IMR-90 (cell line): ENCODE data around the gene FUT8. TPM values are rescaled to one million over a fixed set of nuclear protein-coding genes. Genes with fewer than 3 reads are reported as not detected.

ENCODE experiments used
- ATAC-seq: fragments of 200-7000 bp; cut with Tn5 transposase; 2 replicates; pipeline ENCODE4 v1.9.1; 2020; ENCODE audit warnings: low read depth, mild to moderate bottlenecking, moderate library complexity
- BruUV-seq: library from RNA; stranded (reverse); fragments of 400-500 nt; replicated peaks from 2 replicates; lab custom pipeline; 2021; lab: Mats Ljungman, UMichigan
- CTCF ChIA-PET: fragments of 300-600 bp; formaldehyde crosslinking; extraction: SDS; loops from one replicate; lab custom pipeline; 2021; ENCODE audit warnings: antibody characterized with exemption; lab: Yijun Ruan, JAX
- POLR2A ChIA-PET: fragments of 300-600 bp; sonication (Branson Sonifier 250); formaldehyde crosslinking; loops from one replicate; lab custom pipeline; 2022; ENCODE audit warnings: antibody characterized with exemption; ENCODE audit not compliant: unreplicated experiment; lab: Charles Lee
- DNase-seq: peaks from one replicate; pipeline ENCODE4 v3.0.0; 2013
- H2AFZ ChIP-seq: replicated peaks from 2 replicates; pipeline ENCODE3; 2013; ENCODE audit warnings: low read length, mild to moderate bottlenecking; ENCODE audit not compliant: poor library complexity
- H2AK5ac ChIP-seq: 2 replicates; pipeline ENCODE4 v1.6.1; 2013; ENCODE audit warnings: low read depth, low read length, inconsistent platforms
- H2AK9ac ChIP-seq: replicated peaks from 2 replicates; pipeline ENCODE3; 2013; ENCODE audit warnings: mild to moderate bottlenecking, low read depth, low read length, moderate library complexity; ENCODE audit not compliant: poor library complexity
- H2BK120ac ChIP-seq: 2 replicates; pipeline ENCODE4 v1.6.1; 2013; ENCODE audit warnings: low read depth, low read length, inconsistent platforms
- H2BK15ac ChIP-seq: 3 replicates; pipeline ENCODE4 v1.6.1; 2013; ENCODE audit warnings: low read depth, low read length, inconsistent platforms
- H2BK20ac ChIP-seq: 2 replicates; pipeline ENCODE4 v1.6.1; 2013; ENCODE audit warnings: low read depth, mild to moderate bottlenecking, inconsistent platforms, low read length, moderate library complexity
- H2BK5ac ChIP-seq: 2 replicates; pipeline ENCODE4 v1.6.1; 2013; ENCODE audit warnings: mild to moderate bottlenecking, low read depth, low read length, inconsistent platforms; ENCODE audit not compliant: poor library complexity, severe bottlenecking
- H3K14ac ChIP-seq: replicated peaks from 2 replicates; pipeline ENCODE4 v1.6.1; 2013; ENCODE audit warnings: low read depth, low read length, inconsistent platforms
- H3K18ac ChIP-seq: 2 replicates; pipeline ENCODE4 v1.6.1; 2013; ENCODE audit warnings: low read depth, low read length, control low read depth
- H3K23ac ChIP-seq: 2 replicates; pipeline ENCODE4 v1.6.1; 2013; ENCODE audit warnings: low read depth, low read length, inconsistent platforms
- H3K27ac ChIP-seq: 2 replicates; pipeline ENCODE4 v1.5.1; 2013; ENCODE audit warnings: mild to moderate bottlenecking, control low read depth, low read length; ENCODE audit not compliant: insufficient read depth
- H3K27me3 ChIP-seq: 2 replicates; pipeline ENCODE4 v1.6.1; 2013; ENCODE audit warnings: low read length; ENCODE audit not compliant: control insufficient read depth, insufficient read depth
- H3K36me3 ChIP-seq: 2 replicates; pipeline ENCODE4 v1.6.1; 2013; ENCODE audit warnings: low read length, mixed read lengths; ENCODE audit not compliant: control insufficient read depth, insufficient read depth
- H3K4ac ChIP-seq: 2 replicates; pipeline ENCODE4 v1.6.1; 2013; ENCODE audit warnings: low read depth, low read length, inconsistent platforms
- H3K4me1 ChIP-seq: 2 replicates; pipeline ENCODE4 v1.6.1; 2013; ENCODE audit warnings: low read length, mixed read lengths; ENCODE audit not compliant: control insufficient read depth, insufficient read depth
- H3K4me2 ChIP-seq: 2 replicates; pipeline ENCODE4 v1.6.1; 2013; ENCODE audit warnings: low read depth, mild to moderate bottlenecking, control low read depth, low read length, moderate library complexity
- H3K4me3 ChIP-seq: 2 replicates; pipeline ENCODE4 v1.5.1; 2013; ENCODE audit warnings: low read depth, mild to moderate bottlenecking, control low read depth, low read length, moderate library complexity; ENCODE audit not compliant: insufficient read depth
- H3K56ac ChIP-seq: 2 replicates; pipeline ENCODE4 v1.6.1; 2013; ENCODE audit warnings: low read length, inconsistent platforms; ENCODE audit not compliant: insufficient read depth; ENCODE audit errors: extremely low read depth
- H3K79me1 ChIP-seq, 2 experiments: 2 replicates each; pipeline ENCODE4 v1.6.1; 2013; ENCODE audit warnings: low read length in 2 of 2, inconsistent platforms in 1 of 2, low read depth in 1 of 2
- H3K9ac ChIP-seq: 2 replicates; pipeline ENCODE4 v1.6.1; 2013; ENCODE audit warnings: low read depth, low read length, control low read depth
- H3K9me1 ChIP-seq: 2 replicates; pipeline ENCODE4 v1.6.1; 2013; ENCODE audit warnings: low read length, inconsistent platforms; ENCODE audit not compliant: insufficient read depth
- H3K9me3 ChIP-seq: 2 replicates; pipeline ENCODE4 v1.6.1; 2013; ENCODE audit warnings: low read length; ENCODE audit not compliant: control insufficient read depth, insufficient read depth
- H4K20me1 ChIP-seq: 2 replicates; pipeline ENCODE4 v1.6.1; 2013; ENCODE audit warnings: low read length, inconsistent platforms; ENCODE audit not compliant: insufficient read depth
- H4K5ac ChIP-seq: 2 replicates; pipeline ENCODE4 v1.6.1; 2013; ENCODE audit warnings: mild to moderate bottlenecking, low read depth, low read length, control low read depth
- H4K8ac ChIP-seq, 2 experiments: 2 replicates each; pipeline ENCODE4 v1.6.1; 2013; ENCODE audit warnings: low read depth in 2 of 2, low read length in 2 of 2, control low read depth in 1 of 2, inconsistent platforms in 1 of 2
- H4K91ac ChIP-seq: 2 replicates; pipeline ENCODE4 v1.6.1; 2013; ENCODE audit warnings: low read depth, low read length, inconsistent platforms; ENCODE audit not compliant: insufficient read depth
- BHLHE40 ChIP-seq: fragments of 150-350 bp; IDR thresholded peaks from 2 replicates; pipeline ENCODE4 v1.6.1; 2016; ENCODE audit warnings: mild to moderate bottlenecking, low read depth, low read length
- CEBPB ChIP-seq: IDR thresholded peaks from 2 replicates; pipeline ENCODE4 v1.6.1; 2012; ENCODE audit warnings: low read depth, low read length, improper control_type of control experiment
- CHD1 ChIP-seq: IDR thresholded peaks from 2 replicates; pipeline ENCODE4 v1.6.1; 2012; ENCODE audit warnings: low read depth, low read length, improper control_type of control experiment
- CTCF ChIP-seq: conservative IDR thresholded peaks from 2 replicates; pipeline ENCODE4 v1.5.1; 2012; ENCODE audit warnings: mild to moderate bottlenecking, low read depth, low read length, improper control_type of control experiment
- FOS ChIP-seq: fragments of 150-350 bp; IDR thresholded peaks from 2 replicates; pipeline ENCODE4 v1.6.1; 2016; ENCODE audit warnings: low read depth, low read length
- MAFK ChIP-seq: IDR thresholded peaks from 2 replicates; pipeline ENCODE4 v1.6.1; 2012; ENCODE audit warnings: low read depth, low read length, improper control_type of control experiment
- MAZ ChIP-seq: IDR thresholded peaks from 2 replicates; pipeline ENCODE4 v1.6.1; 2012; ENCODE audit warnings: low read depth, mild to moderate bottlenecking, low read length, improper control_type of control experiment, moderate library complexity, borderline replicate concordance
- POLR2A ChIP-seq: IDR thresholded peaks from 2 replicates; pipeline ENCODE4 v1.6.1; 2012; ENCODE audit warnings: mild to moderate bottlenecking, low read depth, low read length
- RAD21 ChIP-seq: IDR thresholded peaks from 2 replicates; pipeline ENCODE4 v1.6.1; 2012; ENCODE audit warnings: low read length, improper control_type of control experiment
- RCOR1 ChIP-seq: IDR thresholded peaks from 2 replicates; pipeline ENCODE4 v1.6.1; 2012; ENCODE audit warnings: mild to moderate bottlenecking, low read length, improper control_type of control experiment; ENCODE audit not compliant: insufficient replicate concordance
- USF2 ChIP-seq: fragments of 150-350 bp; IDR thresholded peaks from 2 replicates; pipeline ENCODE4 v1.6.1; 2017; ENCODE audit warnings: mild to moderate bottlenecking, antibody characterized with exemption, low read length, low read depth
- WGBS, 2 experiments: methylation state at CpG; one replicate each; pipeline versions ENCODE4 v1.1.5 to v1.1.7; 2013; ENCODE audit warnings: missing lambda C conversion rate in 2 of 2; ENCODE audit not compliant: insufficient read length in 1 of 2; ENCODE audit errors: extremely low coverage in 2 of 2; 5-methylcytosine and 5-hydroxymethylcytosine counted together
- dilution Hi-C: fragments of 300-500 bp; cut with HindIII; formaldehyde crosslinking; loops from one replicate; pipeline ENCODE4 v1.14.3; 2018; ENCODE audit warnings: low sequenced_read_pairs; ENCODE audit not compliant: unreplicated experiment
- in situ Hi-C: fragments of 300-500 bp; cut with MboI; formaldehyde crosslinking; loops from 3 replicates; pipeline ENCODE4 v1.14.3; 2019; ENCODE audit warnings: low sequenced_read_pairs, inconsistent platforms, mixed read lengths
- intact Hi-C: fragments of 100-400 bp; cut with micrococcal nuclease; formaldehyde crosslinking; loops from 2 replicates; pipeline ENCODE4 v1.10.0; 2022
- polyA plus RNA-seq, 3 experiments: library from polyadenylated mRNA; depleted of rRNA; stranded (reverse); fragments of >200 nt; gene quantifications; 2 replicates each; pipeline ENCODE4 v1.2.3, GENCODE V29; 2012; ENCODE audit warnings: low replicate concordance in 1 of 3
- total RNA-seq: library from RNA; depleted of rRNA; stranded (reverse); fragments of >200 nt; gene quantifications from 2 replicates; pipeline ENCODE4 v1.2.3, GENCODE V29; 2012

The FUT8 gene
- total and polyA plus RNA-seq, 2 of the 4 experiments (the other 2 are of a cell fraction): 15.6 to 72.9 TPM

GRCh38 chr14:65433646-65434045 is 21.1 kb downstream of the FUT8 start:
- Histone ChIP-seq H4K8ac (no peak overlapping the region), H3K4me3 (no peak overlapping the region), H4K5ac (no peak overlapping the region), H3K9ac (no peak overlapping the region), H3K9me3 (no peaks in the 10 kb centered on the region; the same call in 1 of the 2 replicates), H3K79me1 (peaks cover 2 to 31% of the 10 kb centered on the region in 2 experiments; a peak in 3 of 4 replicates), H2AK9ac (no peak overlapping the region), H3K23ac (no peak overlapping the region), H2BK5ac (no peak overlapping the region), H2BK20ac (no peak overlapping the region), H2BK120ac (no peak overlapping the region), H2AK5ac (no peak overlapping the region), H3K4me1 (peaks cover 4% of the 10 kb centered on the region), H3K4ac (no peak overlapping the region), H3K56ac (no peak overlapping the region), H3K36me3 (peaks cover 2% of the 10 kb centered on the region; the same call in 1 of the 2 replicates), H4K20me1 (no peaks in the 10 kb centered on the region), H2BK15ac (no peak overlapping the region), H3K9me1 (no peaks in the 10 kb centered on the region), H3K18ac (no peak overlapping the region), H2AFZ (no peak overlapping the region), H3K14ac (no peak overlapping the region), H3K27ac (no peak overlapping the region), H4K91ac (no peak overlapping the region), H3K27me3 (no peaks in the 10 kb centered on the region), H3K4me2 (no peak overlapping the region)
- POLR2A ChIA-PET: interaction anchor here (0.5 kb wide), 1 partner anchor 88 kb away, joined by 3 read pairs; no protein-coding TSS in a partner anchor
- ATAC-seq (no peak), DNase-seq (no peak)
- in situ Hi-C loops (no loop called here), dilution Hi-C loops (no loop called here), intact Hi-C loops (no loop called here)
- TF ChIP-seq MAFK (no peak), BHLHE40 (no peak), USF2 (no peak), CEBPB (no peak), CTCF (no peak), POLR2A (no peak), MAZ (no peak), RCOR1 (no peak), RAD21 (no peak), CHD1 (no peak), FOS (no peak)
- no TSS peak for BruUV-seq
- no CpG with 5 or more reads among the region's 2 CpGs for WGBS, 2 experiments
- CTCF ChIA-PET: interaction anchor here (0.6 to 1.3 kb wide), 2 partner anchors 247 to 391 kb away, joined by 3 to 5 read pairs; no protein-coding TSS in a partner anchor
